Caco-2 (cell line): ENCODE results near the gene SIDT2. TPM values are rescaled to one million over a fixed set of nuclear protein-coding genes. Genes with fewer than 3 reads are reported as not detected.

Experiments used
- BruUV-seq: library from RNA; stranded (reverse); fragments of 400-500 nt; replicated peaks from 2 replicates; lab custom pipeline; 2021; lab: Mats Ljungman, UMichigan
- CTCF ChIA-PET: fragments of 300-600 bp; sonication (Branson Sonifier 250); formaldehyde crosslinking; loops from one replicate; lab custom pipeline; 2022; ENCODE audit warnings: antibody characterized with exemption; lab: Charles Lee
- POLR2A ChIA-PET: fragments of 300-600 bp; sonication (Branson Sonifier 250); formaldehyde crosslinking; loops from one replicate; lab custom pipeline; 2022; ENCODE audit warnings: antibody characterized with exemption; lab: Charles Lee
- DNase-seq, 2 experiments: peaks; one replicate each; pipeline versions ENCODE4 v3.0.0 to v3.0.0-alpha.2; 2020 to 2022
- H3K27me3 ChIP-seq: replicated peaks from 2 replicates; pipeline ENCODE4 v1.6.0; 2011; ENCODE audit warnings: low read length; ENCODE audit not compliant: control insufficient read depth, insufficient read depth
- H3K36me3 ChIP-seq: 2 replicates; pipeline ENCODE4 v1.5.1; 2011; ENCODE audit warnings: low read length; ENCODE audit not compliant: control insufficient read depth, insufficient read depth
- H3K4me1 ChIP-seq: fragments of 250-450 bp; sonication (Bioruptor Pico); 2 replicates; pipeline ENCODE4 v1.5.1; 2020; ENCODE audit warnings: mild to moderate bottlenecking
- H3K4me3 ChIP-seq: 2 replicates; pipeline ENCODE4 v1.5.1; 2011; ENCODE audit warnings: low read depth, mild to moderate bottlenecking, control low read depth, low read length
- H3K9me3 ChIP-seq: fragments of 250-450 bp; sonication (Bioruptor Pico); 2 replicates; pipeline ENCODE4 v1.5.1; 2020; ENCODE audit warnings: mild to moderate bottlenecking, moderate library complexity
- H3K27ac Mint-ChIP-seq: one replicate; pipeline ENCODE4 v1.8.0; 2022; ENCODE audit warnings: mixed read lengths; ENCODE audit not compliant: unreplicated experiment
- H3K27me3 Mint-ChIP-seq: one replicate; pipeline ENCODE4 v1.8.0; 2022; ENCODE audit warnings: mixed read lengths; ENCODE audit not compliant: insufficient read depth, unreplicated experiment
- H3K36me3 Mint-ChIP-seq: one replicate; pipeline ENCODE4 v1.8.0; 2022; ENCODE audit warnings: mild to moderate bottlenecking, mixed read lengths; ENCODE audit not compliant: insufficient read depth, unreplicated experiment
- H3K4me1 Mint-ChIP-seq: one replicate; pipeline ENCODE4 v1.8.0; 2022; ENCODE audit warnings: low read depth, mixed read lengths; ENCODE audit not compliant: unreplicated experiment
- H3K4me3 Mint-ChIP-seq: one replicate; pipeline ENCODE4 v1.8.0; 2022; ENCODE audit warnings: mild to moderate bottlenecking, moderate library complexity, mixed read lengths; ENCODE audit not compliant: unreplicated experiment
- H3K9me3 Mint-ChIP-seq: one replicate; pipeline ENCODE4 v1.8.0; 2022; ENCODE audit warnings: mixed read lengths; ENCODE audit not compliant: unreplicated experiment
- CTCF ChIP-seq, 2 experiments: fragments of 200-600 bp in 1 of 2; IDR thresholded peaks; 1 replicate in 1 of 2; 2 replicates in 1 of 2; pipeline versions ENCODE4 v1.5.1 to v1.8.0; 2011 to 2022; ENCODE audit warnings: antibody characterized with exemption in 1 of 2, control low read depth in 1 of 2, inconsistent platforms in 1 of 2, low read depth in 1 of 2, low read length in 1 of 2, mild to moderate bottlenecking in 1 of 2, moderate library complexity in 1 of 2; ENCODE audit not compliant: insufficient read depth in 1 of 2, severe bottlenecking in 1 of 2, unreplicated experiment in 1 of 2
- intact Hi-C: fragments of 100-400 bp; cut with micrococcal nuclease; formaldehyde crosslinking; loops from one replicate; pipeline ENCODE4 v1.10.0; 2022; ENCODE audit not compliant: unreplicated experiment
- total RNA-seq: library from RNA; stranded (reverse); gene quantifications from 2 replicates; pipeline ENCODE4 v1.2.3, GENCODE V29; 2022

SIDT2 gene
- total RNA-seq, 1 experiment from 2014 or later = 61.7 TPM

GRCh38 chr11:117231842-117232091 lies 53.2 kb downstream of the SIDT2 start, which contains the start of gene PCSK7:
TSS of gene PCSK7 (minus strand) at chr11:117232073. CDS start at chr11:117229844, 2,229 bp downstream.
- intact Hi-C loops = loop anchor here (1.0 to 2.0 kb wide), 2 partner anchors 37 to 85 kb away; partner anchors contain the start of gene BACE1
- no peaks in the 10 kb centered on the region for H3K27me3 ChIP-seq
- peaks cover 16% of the 10 kb centered on the region for H3K4me1 Mint-ChIP-seq
- H3K36me3 Mint-ChIP-seq = peaks cover 43% of the 10 kb centered on the region
- peaks cover 20% of the 10 kb centered on the region for H3K4me1 ChIP-seq
- peak; percentile 82 to 88 for DNase-seq
- ChIA-PET CTCF (interaction anchor here (0.8 to 2.3 kb wide), 9 partner anchors 48 to 147 kb away, joined by 3 to 9 read pairs (median 4); partner anchors contain the start of genes CEP164 and SIDT2), POLR2A (interaction anchor here (2.0 kb wide), 1 partner anchor 96 kb away, joined by 5 read pairs; the partner anchor contains the start of gene CEP164)
- TF ChIP-seq CTCF (IDR thresholded peaks at IDR 0.05; ENCODE audit: insufficient read depth in 1 of 2, low read depth in 1 of 2, low read length in 1 of 2, severe bottlenecking in 1 of 2, unreplicated experiment in 1 of 2) = no peak
- peaks cover 2% of the 10 kb centered on the region; the same call in 1 of the 2 replicates for H3K36me3 ChIP-seq
- no peaks in the 10 kb centered on the region for H3K9me3 ChIP-seq
- BruUV-seq = no TSS peak
- H3K27me3 Mint-ChIP-seq = no peaks in the 10 kb centered on the region
- no peaks in the 10 kb centered on the region for H3K9me3 Mint-ChIP-seq
- peak within 1 kb of the TSS; percentile 95 for H3K27ac Mint-ChIP-seq
- peak within 1 kb of the TSS; percentile 63 for H3K4me3 ChIP-seq
- H3K4me3 Mint-ChIP-seq = peak within 1 kb of the TSS; percentile 97

GRCh38 chr11:117232092-117232878 lies 53.7 kb downstream of the SIDT2 start, which contains the start of gene RNF214:
TSS of gene RNF214 (plus strand) at chr11:117232671. CDS start at chr11:117234273, 1,602 bp downstream.
- no peaks in the 10 kb centered on the region for H3K27me3 ChIP-seq
- H3K4me3 ChIP-seq = peak within 1 kb of the TSS; percentile 63
- CTCF ChIA-PET = interaction anchor here (0.6 to 2.3 kb wide), 9 partner anchors 48 to 155 kb away, joined by 3 to 9 read pairs (median 4); partner anchors contain the start of genes CEP164 and SIDT2
- peaks cover 2% of the 10 kb centered on the region; the same call in 1 of the 2 replicates for H3K36me3 ChIP-seq
- Mint-ChIP-seq H3K27ac (peak within 1 kb of the TSS; percentile 95), H3K4me3 (peak within 1 kb of the TSS; percentile 97), H3K27me3 (no peaks in the 10 kb centered on the region), H3K9me3 (no peaks in the 10 kb centered on the region), H3K36me3 (peaks cover 39% of the 10 kb centered on the region), H3K4me1 (peaks cover 16% of the 10 kb centered on the region)
- H3K4me1 ChIP-seq = peaks cover 20% of the 10 kb centered on the region
- peak; percentile 87 to 92 for DNase-seq
- BruUV-seq = no TSS peak
- intact Hi-C loops = loop anchor here (1.0 to 2.0 kb wide), 2 partner anchors 37 to 84 kb away; partner anchors contain the start of gene BACE1
- no peaks in the 10 kb centered on the region for H3K9me3 ChIP-seq
- POLR2A ChIA-PET = interaction anchor here (0.5 to 2.0 kb wide), 2 partner anchors 93 to 95 kb away, joined by 3 to 5 read pairs; partner anchors contain the start of gene CEP164
- peak; percentile 73 to 99 for TF ChIP-seq CTCF (IDR thresholded peaks at IDR 0.05; ENCODE audit: insufficient read depth in 1 of 2, low read depth in 1 of 2, low read length in 1 of 2, severe bottlenecking in 1 of 2, unreplicated experiment in 1 of 2)

GRCh38 chr11:117232911-117233409 lies 54.4 kb downstream of the SIDT2 start:
- intact Hi-C loops = loop anchor here (1.0 to 2.0 kb wide), 2 partner anchors 36 to 83 kb away; partner anchors contain the start of gene BACE1
- DNase-seq = peak in 1 of 2 experiments; percentile 46
- H3K9me3 Mint-ChIP-seq = no peaks in the 10 kb centered on the region
- peak overlapping the region; percentile 95 for H3K27ac Mint-ChIP-seq
- H3K27me3 Mint-ChIP-seq = no peaks in the 10 kb centered on the region
- POLR2A ChIA-PET = interaction anchor here (0.5 to 2.0 kb wide), 2 partner anchors 93 to 95 kb away, joined by 3 to 5 read pairs; partner anchors contain the start of gene CEP164
- H3K4me1 ChIP-seq = peaks cover 20% of the 10 kb centered on the region
- no peak for TF ChIP-seq CTCF (IDR thresholded peaks at IDR 0.05; ENCODE audit: insufficient read depth in 1 of 2, low read depth in 1 of 2, low read length in 1 of 2, severe bottlenecking in 1 of 2, unreplicated experiment in 1 of 2)
- H3K36me3 Mint-ChIP-seq = peaks cover 35% of the 10 kb centered on the region
- peaks cover 2% of the 10 kb centered on the region; the same call in 1 of the 2 replicates for H3K36me3 ChIP-seq
- H3K4me1 Mint-ChIP-seq = peaks cover 16% of the 10 kb centered on the region
- H3K9me3 ChIP-seq = no peaks in the 10 kb centered on the region
- CTCF ChIA-PET = interaction anchor here (0.6 to 2.3 kb wide), 3 partner anchors 63 to 156 kb away, joined by 3 to 9 read pairs (median 3); partner anchors contain the start of gene CEP164
- no TSS peak for BruUV-seq
- peak overlapping the region; percentile 97 for H3K4me3 Mint-ChIP-seq
- peak overlapping the region; percentile 63 for H3K4me3 ChIP-seq
- no peaks in the 10 kb centered on the region for H3K27me3 ChIP-seq
